Activated CD4-positive, alpha-beta T cell treated with anti-CD3 and anti-CD28 coated beads, Interleukin-2, Interleukin-4, amounts not matched to agents 100 ng/mL and 50 ng/mL, durations not matched to agents 16 hours and 8 hours (primary cell): ENCODE measurements around the gene OXT.
"Not testable (repeated sequence)": the region's sequence is repeated elsewhere in the genome, so short reads cannot be mapped to it uniquely, and the experiment has no call there.

Experiments
- DNase-seq: peaks from one replicate; pipeline ENCODE4 v3.0.0-alpha.2; 2020; ENCODE audit warnings: low spot score

OXT gene

GRCh38 chr20:3071610-3072529 lies at the start of gene OXT:
Gene OXT, plus strand, starts transcription at chr20:3071620. Its CDS starts 36 bp downstream, at chr20:3071656.
- peak; percentile 42 for DNase-seq

GRCh38 chr20:3021777-3022176 lies 49.6 kb upstream of the OXT start:
- no peak for DNase-seq

- not testable (repeated sequence) for DNase-seq
Observed at GRCh38 chr20:3022559-3023490, 48.6 kb upstream of the OXT start.

- no peak for DNase-seq
Observed at GRCh38 chr20:3027987-3028386, 43.4 kb upstream of the OXT start.

GRCh38 chr20:3031524-3032147 lies 39.8 kb upstream of the OXT start:
- DNase-seq: peak; percentile 24

- no peak for DNase-seq
Observed at GRCh38 chr20:3032624-3033023, 38.8 kb upstream of the OXT start.

GRCh38 chr20:3037654-3038053 lies 33.8 kb upstream of the OXT start:
- DNase-seq: no peak

- DNase-seq: no peak
Observed at GRCh38 chr20:3038454-3038853, 33.0 kb upstream of the OXT start.

- no peak for DNase-seq
Observed at GRCh38 chr20:3039426-3039825, 32.0 kb upstream of the OXT start.

- no peak for DNase-seq
Observed at GRCh38 chr20:3040086-3040485, 31.3 kb upstream of the OXT start.

GRCh38 chr20:3041854-3042409 lies 29.5 kb upstream of the OXT start:
- DNase-seq: no peak

GRCh38 chr20:3042625-3043024 lies 28.8 kb upstream of the OXT start:
- DNase-seq: no peak

GRCh38 chr20:3043322-3043721 lies 28.1 kb upstream of the OXT start, which contains the start of gene GNRH2:
Gene GNRH2, plus strand, starts transcription at chr20:3043622. Its CDS starts 793 bp downstream, at chr20:3044415.
- DNase-seq: no peak

- DNase-seq: no peak
Observed at GRCh38 chr20:3044336-3044965, 27.0 kb upstream of the OXT start.

GRCh38 chr20:3045042-3045815 lies 26.2 kb upstream of the OXT start:
- peak; percentile 59 for DNase-seq

- peak; percentile 87 for DNase-seq
Observed at GRCh38 chr20:3045816-3046676, 25.4 kb upstream of the OXT start, which contains the start of gene MRPS26. Gene MRPS26, plus strand, starts transcription at chr20:3046052. Its CDS starts 17 bp downstream, at chr20:3046069.

GRCh38 chr20:3046677-3047462 lies 24.6 kb upstream of the OXT start:
- no peak for DNase-seq
